H1 (cell line): ENCODE results near the gene CMBL. TPM values are rescaled to one million over a fixed set of nuclear protein-coding genes. Genes with fewer than 3 reads are reported as not detected.
"Not testable (repeated sequence)": the region's sequence is repeated elsewhere in the genome, so short reads cannot be mapped to it uniquely, and the experiment has no call there.

Experiments
- CTCF ChIA-PET: fragments of 300-600 bp; sonication (Branson Sonifier 250); formaldehyde crosslinking; loops from one replicate; lab custom pipeline; 2021; ENCODE audit not compliant: partially characterized antibody; lab: Charles Lee
- POLR2A ChIA-PET: fragments of 300-600 bp; sonication (Branson Sonifier 250); formaldehyde crosslinking; loops from one replicate; lab custom pipeline; 2021; ENCODE audit warnings: inconsistent platforms; ENCODE audit not compliant: partially characterized antibody; lab: Charles Lee
- DNase-seq, 2 experiments: peaks; one replicate each; pipeline versions ENCODE4 v3.0.0 to v3.0.0-alpha.2; 2010 to 2022; ENCODE audit warnings: low spot score in 2 of 2, low read depth in 1 of 2, mixed read lengths in 1 of 2
- FAIRE-seq: peaks from 2 replicates; lab custom pipeline; 2011; peaks lifted over from hg19 to GRCh38; lab: Jason Lieb, UNC
- H2AFZ ChIP-seq: 2 replicates; pipeline ENCODE4 v1.8.1; 2012; ENCODE audit warnings: low read length, inconsistent platforms
- H2AK5ac ChIP-seq: 2 replicates; pipeline ENCODE4 v1.6.1; 2013; ENCODE audit warnings: low read depth, low read length
- H2BK120ac ChIP-seq: replicated peaks from 2 replicates; pipeline ENCODE3; 2013; ENCODE audit warnings: low read depth, low read length, inconsistent platforms
- H2BK12ac ChIP-seq: 2 replicates; pipeline ENCODE4 v1.6.1; 2013; ENCODE audit warnings: low read depth, low read length
- H2BK15ac ChIP-seq: 2 replicates; pipeline ENCODE4 v1.6.1; 2013; ENCODE audit warnings: low read length
- H2BK20ac ChIP-seq: 2 replicates; pipeline ENCODE4 v1.6.1; 2013; ENCODE audit warnings: low read length
- H2BK5ac ChIP-seq: 2 replicates; pipeline ENCODE4 v1.6.1; 2013; ENCODE audit warnings: low read depth, low read length
- H3K14ac ChIP-seq: 2 replicates; pipeline ENCODE4 v1.6.1; 2013; ENCODE audit warnings: inconsistent platforms; ENCODE audit not compliant: insufficient read length
- H3K18ac ChIP-seq: 2 replicates; pipeline ENCODE4 v1.6.1; 2013; ENCODE audit warnings: low read length; ENCODE audit errors: extremely low read depth
- H3K23ac ChIP-seq: 2 replicates; pipeline ENCODE4 v1.6.1; 2013; ENCODE audit warnings: inconsistent platforms; ENCODE audit not compliant: insufficient read length
- H3K23me2 ChIP-seq: 2 replicates; pipeline ENCODE4 v1.6.1; 2013; ENCODE audit warnings: low read depth, low read length
- H3K27ac ChIP-seq: 2 replicates; pipeline ENCODE4 v1.6.1; 2011; ENCODE audit warnings: low read depth, low read length, inconsistent platforms
- H3K27me3 ChIP-seq, 4 experiments: replicated peaks in 1 of 4; 1 replicate in 1 of 4; 2 replicates in 3 of 4; pipeline versions ENCODE4 v1.6.1 to v1.8.1; 2011 to 2013; ENCODE audit warnings: low read length in 3 of 4, mild to moderate bottlenecking in 3 of 4, inconsistent platforms in 2 of 4, mixed read lengths in 2 of 4, moderate library complexity in 1 of 4; ENCODE audit not compliant: control insufficient read depth in 3 of 4, insufficient read depth in 3 of 4; ENCODE audit errors: extremely low read depth in 1 of 4
- H3K36me3 ChIP-seq, 4 experiments: 2 replicates each; pipeline versions ENCODE4 v1.6.1 to v1.8.1; 2011 to 2013; ENCODE audit warnings: mild to moderate bottlenecking in 4 of 4, low read length in 3 of 4, moderate library complexity in 2 of 4, control low read depth in 1 of 4, inconsistent platforms in 1 of 4; ENCODE audit not compliant: insufficient read depth in 4 of 4, control insufficient read depth in 2 of 4
- H3K4ac ChIP-seq: replicated peaks from 2 replicates; pipeline ENCODE3; 2013; ENCODE audit warnings: low read length, low read depth, mixed read lengths, inconsistent platforms; ENCODE audit not compliant: insufficient read length
- H3K4me1 ChIP-seq, 4 experiments: replicated peaks in 1 of 4; 1 replicate in 1 of 4; 2 replicates in 3 of 4; pipeline versions ENCODE4 v1.6.1 to v1.8.1; 2011 to 2013; ENCODE audit warnings: low read length in 3 of 4, inconsistent platforms in 2 of 4, mixed read lengths in 1 of 4; ENCODE audit not compliant: insufficient read depth in 4 of 4, control insufficient read depth in 3 of 4
- H3K4me2 ChIP-seq, 2 experiments: 2 replicates each; pipeline versions ENCODE4 v1.6.1 to v1.8.1; 2011 to 2013; ENCODE audit warnings: low read depth in 2 of 2, low read length in 2 of 2, control low read depth in 1 of 2, inconsistent platforms in 1 of 2, mild to moderate bottlenecking in 1 of 2; ENCODE audit not compliant: insufficient read depth in 1 of 2
- H3K4me3 ChIP-seq, 4 experiments: fragments of 200-600, 300-600 bp in 1 of 4; sonication (generic), shearing (Covaris generic), sonication (Bioruptor Twin) in 1 of 4; 2 replicates each; pipeline versions ENCODE4 v1.5.1 to v1.8.1; 2011 to 2016; ENCODE audit warnings: low read length in 4 of 4, low read depth in 3 of 4, control low read depth in 2 of 4, inconsistent platforms in 2 of 4, mild to moderate bottlenecking in 2 of 4, mixed read lengths in 1 of 4, moderate library complexity in 1 of 4; ENCODE audit not compliant: insufficient read depth in 2 of 4; ENCODE audit errors: extremely low read depth in 1 of 4
- H3K56ac ChIP-seq: replicated peaks from 2 replicates; pipeline ENCODE3; 2013; ENCODE audit warnings: low read depth, mild to moderate bottlenecking, mixed read lengths, low read length, inconsistent platforms; ENCODE audit not compliant: insufficient read length
- H3K79me1 ChIP-seq: 2 replicates; pipeline ENCODE4 v1.6.1; 2013; ENCODE audit warnings: low read depth, low read length, control low read depth
- H3K79me2 ChIP-seq, 2 experiments: 2 replicates each; pipeline versions ENCODE4 v1.6.1 to v1.8.1; 2012 to 2013; ENCODE audit warnings: low read length in 2 of 2, mild to moderate bottlenecking in 2 of 2, inconsistent platforms in 1 of 2; ENCODE audit not compliant: insufficient read depth in 2 of 2, control insufficient read depth in 1 of 2
- H3K9ac ChIP-seq, 4 experiments: replicated peaks in 1 of 4; 1 replicate in 1 of 4; 2 replicates in 3 of 4; pipeline versions ENCODE4 v1.6.1 to v1.8.1; 2011 to 2013; ENCODE audit warnings: low read depth in 3 of 4, low read length in 3 of 4, control low read depth in 2 of 4, mild to moderate bottlenecking in 2 of 4, moderate library complexity in 2 of 4, inconsistent platforms in 1 of 4; ENCODE audit errors: extremely low read depth in 1 of 4
- H3K9me3 ChIP-seq, 2 experiments: 2 replicates each; pipeline versions ENCODE4 v1.6.1 to v1.8.1; 2012 to 2013; ENCODE audit warnings: mild to moderate bottlenecking in 2 of 2, moderate library complexity in 2 of 2, control low read depth in 1 of 2, inconsistent platforms in 1 of 2, low read depth in 1 of 2, low read length in 1 of 2, mixed read lengths in 1 of 2; ENCODE audit not compliant: insufficient read depth in 2 of 2
- H4K20me1 ChIP-seq, 2 experiments: replicated peaks in 1 of 2; 2 replicates each; pipeline versions ENCODE3 to v1.8.1; 2011 to 2013; ENCODE audit warnings: inconsistent platforms in 2 of 2, low read length in 2 of 2, mild to moderate bottlenecking in 1 of 2; ENCODE audit not compliant: insufficient read depth in 2 of 2, control insufficient read depth in 1 of 2
- H4K5ac ChIP-seq: 2 replicates; pipeline ENCODE4 v1.6.1; 2013; ENCODE audit warnings: low read length, low read depth, mixed read lengths, inconsistent platforms; ENCODE audit not compliant: insufficient read length
- H4K8ac ChIP-seq: 2 replicates; pipeline ENCODE4 v1.8.0; 2013; ENCODE audit warnings: mild to moderate bottlenecking, moderate library complexity, low read length, inconsistent platforms; ENCODE audit not compliant: insufficient read depth; ENCODE audit errors: extremely low read depth
- H4K91ac ChIP-seq: replicated peaks from 2 replicates; pipeline ENCODE3; 2013; ENCODE audit warnings: low read length, mixed read lengths, inconsistent platforms; ENCODE audit not compliant: insufficient read length
- CHD1 ChIP-seq: IDR thresholded peaks from 2 replicates; pipeline ENCODE4 v1.6.1; 2012; ENCODE audit warnings: low read depth, low read length, improper control_type of control experiment
- EP300 ChIP-seq, 2 experiments: IDR thresholded peaks; 1 replicate in 1 of 2; 2 replicates in 1 of 2; pipeline ENCODE4 v1.6.1; 2011 to 2012; ENCODE audit warnings: low read depth in 2 of 2, low read length in 2 of 2, mild to moderate bottlenecking in 2 of 2, borderline replicate concordance in 1 of 2, inconsistent platforms in 1 of 2, moderate library complexity in 1 of 2
- RAD21 ChIP-seq, 2 experiments: IDR thresholded peaks in 1 of 2; conservative IDR thresholded peaks in 1 of 2; 2 replicates each; pipeline ENCODE4 v1.6.1; 2011; ENCODE audit warnings: low read depth in 2 of 2, low read length in 2 of 2, improper control_type of control experiment in 1 of 2, inconsistent platforms in 1 of 2, mild to moderate bottlenecking in 1 of 2, moderate library complexity in 1 of 2
- RXRA ChIP-seq: IDR thresholded peaks from 2 replicates; pipeline ENCODE4 v1.6.1; 2011; ENCODE audit warnings: low read depth, mild to moderate bottlenecking, low read length, moderate library complexity; ENCODE audit not compliant: insufficient read depth
- SP1 ChIP-seq: IDR thresholded peaks from 2 replicates; pipeline ENCODE4 v1.6.1; 2011; ENCODE audit warnings: low read depth, low read length
- SRF ChIP-seq: IDR thresholded peaks from 2 replicates; pipeline ENCODE4 v1.6.1; 2011; ENCODE audit warnings: mild to moderate bottlenecking, low read depth, low read length, moderate library complexity
- WGBS, 2 experiments: shearing (Covaris generic) in 1 of 2; methylation state at CpG; one replicate each; pipeline versions ENCODE4 v1.1.6 to v1.1.7; 2013 to 2015; ENCODE audit warnings: low lambda C conversion rate in 2 of 2, mixed read lengths in 2 of 2, inconsistent platforms in 1 of 2, low coverage in 1 of 2, missing lambda C conversion rate in 1 of 2; ENCODE audit not compliant: insufficient replicate concordance in 2 of 2, insufficient coverage in 1 of 2, insufficient read length in 1 of 2; ENCODE audit errors: extremely low coverage in 1 of 2, missing lambda C conversion rate in 1 of 2; 5-methylcytosine and 5-hydroxymethylcytosine counted together
- polyA plus RNA-seq, 7 experiments: library from polyadenylated mRNA; depleted of rRNA in 3 of 7; stranded (reverse) in 5 of 7; unstranded in 2 of 7; fragments of >200 nt in 5 of 7; fragments of 200-250 nt in 2 of 7; gene quantifications; 1 replicate in 5 of 7; 2 replicates in 1 of 7; 4 replicates in 1 of 7; pipeline versions ENCODE4 v1.2.1 to v1.2.3, GENCODE V29; 2011 to 2013; ENCODE audit warnings: missing spikeins in 2 of 7, mixed read lengths in 2 of 7
- total RNA-seq: library from RNA; stranded (reverse); fragmentation: NEBNext Ultra II Directional; extraction: Animal tissue kit (Norgen Biotek cat#: 25700); gene quantifications from 2 replicates; pipeline ENCODE4 v1.2.1, GENCODE V29; 2021

The CMBL gene
- total and polyA plus RNA-seq, 2 of the 8 experiments (the other 6 are each of a cell fraction or from before 2014, with no cell fraction given) = 27.9 to 32.1 TPM

DNA sequence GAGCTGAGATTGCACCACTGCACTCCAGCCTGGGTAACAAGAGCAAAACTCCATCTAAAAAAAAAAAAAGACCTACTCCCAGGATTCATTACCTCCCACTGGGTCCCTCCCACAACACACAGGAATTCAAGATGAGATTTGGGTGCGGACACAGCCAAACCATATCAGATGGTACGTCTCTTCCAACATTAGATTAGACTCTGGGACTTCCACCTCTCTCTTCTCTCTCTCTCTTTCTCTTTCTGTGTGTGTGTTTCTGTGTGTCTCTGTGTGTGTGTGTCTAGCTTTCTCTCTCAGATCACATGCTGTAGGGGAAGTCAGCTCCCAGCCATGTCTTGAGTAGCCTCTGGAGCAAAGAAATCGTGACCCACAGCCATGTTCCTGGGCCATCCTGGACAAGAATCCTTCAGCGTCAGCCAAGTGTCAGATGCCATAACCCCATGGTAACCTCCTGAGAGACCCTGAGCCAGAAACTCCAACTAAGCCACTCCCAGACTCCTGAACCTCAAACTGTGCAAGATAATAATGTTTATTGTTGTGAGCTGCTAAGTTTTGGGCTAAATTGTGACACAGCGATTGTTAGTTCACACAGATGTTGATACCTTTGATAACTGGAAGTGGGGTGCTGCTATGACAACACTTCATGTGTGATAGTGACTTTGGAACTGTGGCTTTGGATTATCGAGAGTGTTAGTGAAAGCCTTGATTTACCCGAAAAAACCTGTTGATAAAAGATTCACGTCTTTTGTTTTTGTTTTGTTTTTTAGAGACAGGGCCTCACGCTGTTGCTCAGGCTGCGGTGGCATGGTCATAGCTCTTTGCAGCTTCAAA is 4.1 kb upstream of the CMBL start (continued):
- TF ChIP-seq EP300 (IDR thresholded peaks at IDR 0.05; ENCODE audit: borderline replicate concordance in 1 of 2, low read depth in 2 of 2, low read length in 2 of 2) (no peak), SP1 (no peak), SRF (no peak), RAD21 (IDR thresholded peaks at IDR 0.05 in 1 of 2, conservative IDR thresholded peaks at IDR 0.05 in 1 of 2; ENCODE audit: low read depth in 2 of 2, low read length in 2 of 2) (no peak), RXRA (no peak), CHD1 (no peak)

DNA sequence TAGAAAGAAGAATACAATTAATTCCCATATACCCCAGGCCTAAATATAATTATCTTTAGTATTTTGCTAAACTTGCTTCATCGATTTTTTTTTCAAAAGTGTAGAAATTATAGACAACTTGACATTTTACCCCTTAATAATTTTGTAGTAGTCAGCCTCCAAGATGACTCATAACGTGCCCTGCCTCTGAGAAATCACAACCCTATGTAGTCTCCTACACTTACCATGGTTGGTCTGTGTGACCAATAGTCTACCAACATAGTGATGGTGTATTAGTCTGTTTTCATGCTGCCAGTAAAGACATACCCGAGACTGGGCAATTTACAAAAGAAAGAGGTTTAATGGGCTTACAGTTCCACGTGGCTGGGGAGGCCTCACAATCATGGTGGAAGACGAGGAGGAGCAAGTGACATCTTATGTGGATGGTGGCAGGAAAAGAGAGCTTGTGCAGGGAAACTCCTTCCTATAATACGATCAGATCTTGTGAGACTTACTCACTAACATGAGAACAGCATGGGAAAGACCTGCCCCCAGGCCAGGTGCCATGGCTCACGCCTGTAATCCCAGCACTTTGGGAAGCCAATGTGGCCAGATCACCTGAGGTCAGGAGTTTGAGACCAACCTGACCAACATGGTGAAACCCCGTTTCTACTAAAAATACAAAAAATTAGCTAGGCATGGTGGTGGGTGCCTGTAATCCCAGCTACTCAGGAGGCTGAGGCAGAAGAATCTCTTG is 3.3 kb upstream of the CMBL start:
- not testable (repeated sequence) for FAIRE-seq, H3K4ac ChIP-seq, H2BK15ac ChIP-seq, H3K9me3 ChIP-seq, H2BK20ac ChIP-seq, H3K27me3 ChIP-seq, H3K36me3 ChIP-seq, DNase-seq, H2AFZ ChIP-seq, H3K23me2 ChIP-seq, H3K4me1 ChIP-seq, H2BK12ac ChIP-seq, H4K91ac ChIP-seq, H2AK5ac ChIP-seq, H3K27ac ChIP-seq, H3K79me2 ChIP-seq, H3K14ac ChIP-seq, H2BK120ac ChIP-seq, H3K56ac ChIP-seq, H4K8ac ChIP-seq, H3K79me1 ChIP-seq, H4K20me1 ChIP-seq, H3K4me3 ChIP-seq, H4K5ac ChIP-seq, H2BK5ac ChIP-seq, H3K18ac ChIP-seq, H3K23ac ChIP-seq, H3K9ac ChIP-seq, H3K4me2 ChIP-seq
- CTCF ChIA-PET = interaction anchor here (0.7 to 0.9 kb wide), 2 partner anchors 20 to 48 kb away, joined by 3 read pairs; no protein-coding TSS in a partner anchor
- 77% methylated on average over 8 of the region's 8 CpGs; no CpG with 5 or more reads in 1 of the 2 experiments for WGBS, 2 experiments
- POLR2A ChIA-PET = interaction anchor here (1.3 to 1.4 kb wide), 2 partner anchors 8 to 25 kb away, joined by 4 read pairs; no protein-coding TSS in a partner anchor
